Peyer's patch (tissue), 4 donors: ENCODE data around the gene GPR84. TPM values are rescaled to one million over a fixed set of nuclear protein-coding genes. Genes with fewer than 3 reads are reported as not detected.
A peak's percentile ranks its signal among the peaks of the same experiment; 100 is the strongest.

Experiments used
- DNase-seq, 3 donors: peaks; one replicate each; pipeline ENCODE4 v3.0.0-alpha.2; 2017 to 2019
- H3K27ac ChIP-seq, 4 donors: fragments of 200-600 bp; sonication (generic); one replicate each; pipeline ENCODE4 v1.5.1; 2016 to 2019
- H3K27me3 ChIP-seq, 2 donors: fragments of 200-600 bp; sonication (generic); one replicate each; pipeline ENCODE4 v1.5.1; 2019
- H3K36me3 ChIP-seq, 3 donors: fragments of 200-600 bp; sonication (generic); one replicate each; pipeline ENCODE4 v1.5.1; 2016 to 2019
- H3K4me1 ChIP-seq, 4 donors: fragments of 200-600 bp; sonication (generic); one replicate each; pipeline ENCODE4 v1.5.1; 2016 to 2019
- H3K4me3 ChIP-seq, 4 donors: fragments of 200-600 bp; sonication (generic); 1 replicate in 3 of 4; 2 replicates in 1 of 4; pipeline ENCODE4 v1.5.1; 2016 to 2019; ENCODE audit warnings: mild to moderate bottlenecking in 1 of 4
- H3K9me3 ChIP-seq, 4 donors: fragments of 200-600 bp; sonication (generic); one replicate each; pipeline ENCODE4 v1.5.1; 2016 to 2019; ENCODE audit warnings: mild to moderate bottlenecking in 1 of 4
- CTCF ChIP-seq, 6 experiments: fragments of 450-650 bp in 4 of 6; fragments of 200-600 bp in 2 of 6; sonication (generic) in 1 of 6; IDR thresholded peaks; one replicate each; pipeline ENCODE4 v1.5.1; 2017 to 2019; ENCODE audit warnings: antibody characterized with exemption in 6 of 6, mild to moderate bottlenecking in 3 of 6, moderate library complexity in 1 of 6
- POLR2A ChIP-seq, 2 donors: fragments of 450-650 bp; IDR thresholded peaks; one replicate each; pipeline ENCODE4 v1.5.1; 2017; ENCODE audit warnings: antibody characterized with exemption in 2 of 2, mild to moderate bottlenecking in 2 of 2, moderate library complexity in 2 of 2
- total RNA-seq, 4 donors: library from RNA; depleted of rRNA; stranded (reverse); fragments of >200 nt; gene quantifications; one replicate each; pipeline ENCODE4 v1.1.0, GENCODE V29; 2016

GPR84 gene
- total RNA-seq, 4 donors from 2014 or later: not detected

GRCh38 chr12:54394986-54395385 lies 30.7 kb upstream of the GPR84 start:
- Histone ChIP-seq H3K9me3 (no peaks in the 10 kb centered on the region), H3K4me3 (no peak overlapping the region), H3K27me3 (no peaks in the 10 kb centered on the region), H3K36me3 (peaks cover 0 to 55% (median 0%) of the 10 kb centered on the region in 3 donors), H3K27ac (no peak overlapping the region), H3K4me1 (peaks cover 0 to 11% (median 1%) of the 10 kb centered on the region in 4 donors)
- no peak for DNase-seq
- TF ChIP-seq CTCF (IDR thresholded peaks at IDR 0.05) (no peak), POLR2A (IDR thresholded peaks at IDR 0.05) (no peak)

- TF ChIP-seq CTCF (IDR thresholded peaks at IDR 0.05) (peak in 5 of 6 experiments; percentile 47 to 72 (median 55)), POLR2A (IDR thresholded peaks at IDR 0.05) (no peak)
- Histone ChIP-seq H3K4me1 (peaks cover 0 to 11% (median 1%) of the 10 kb centered on the region in 4 donors), H3K27ac (no peak overlapping the region), H3K9me3 (no peaks in the 10 kb centered on the region), H3K36me3 (peaks cover 0 to 49% (median 0%) of the 10 kb centered on the region in 3 donors), H3K4me3 (no peak overlapping the region), H3K27me3 (no peaks in the 10 kb centered on the region)
- peak in 2 of 3 donors; percentile 61 to 77 for DNase-seq
Observed at GRCh38 chr12:54394281-54394719, 30.0 kb upstream of the GPR84 start.

- Histone ChIP-seq H3K27me3 (no peaks in the 10 kb centered on the region), H3K36me3 (peaks cover 0 to 45% (median 0%) of the 10 kb centered on the region in 3 donors), H3K9me3 (no peaks in the 10 kb centered on the region), H3K4me3 (no peak overlapping the region), H3K27ac (no peak overlapping the region), H3K4me1 (peaks cover 0 to 11% (median 1%) of the 10 kb centered on the region in 4 donors)
- DNase-seq: no peak
- TF ChIP-seq POLR2A (IDR thresholded peaks at IDR 0.05): no peak
- no peak for TF ChIP-seq CTCF (IDR thresholded peaks at IDR 0.05)
Observed at GRCh38 chr12:54393743-54394142, 29.5 kb upstream of the GPR84 start.

GRCh38 chr12:54393207-54393609 lies 28.9 kb upstream of the GPR84 start:
- H3K27ac ChIP-seq: no peak overlapping the region
- H3K4me1 ChIP-seq: peaks cover 0 to 11% (median 1%) of the 10 kb centered on the region in 4 donors
- TF ChIP-seq CTCF (IDR thresholded peaks at IDR 0.05) (no peak), POLR2A (IDR thresholded peaks at IDR 0.05) (no peak)
- H3K27me3 ChIP-seq: no peaks in the 10 kb centered on the region
- DNase-seq: no peak
- H3K36me3 ChIP-seq: peaks cover 0 to 39% (median 0%) of the 10 kb centered on the region in 3 donors
- no peaks in the 10 kb centered on the region for H3K9me3 ChIP-seq
- H3K4me3 ChIP-seq: no peak overlapping the region

GRCh38 chr12:54392485-54393206 lies 28.4 kb upstream of the GPR84 start:
- peaks cover 0 to 34% (median 0%) of the 10 kb centered on the region in 3 donors for H3K36me3 ChIP-seq
- TF ChIP-seq CTCF (IDR thresholded peaks at IDR 0.05) (no peak), POLR2A (IDR thresholded peaks at IDR 0.05) (no peak)
- H3K27me3 ChIP-seq: no peaks in the 10 kb centered on the region
- peaks cover 0 to 12% (median 1%) of the 10 kb centered on the region in 4 donors for H3K4me1 ChIP-seq
- DNase-seq: no peak
- no peak overlapping the region for H3K4me3 ChIP-seq
- no peaks in the 10 kb centered on the region for H3K9me3 ChIP-seq
- no peak overlapping the region for H3K27ac ChIP-seq
